GM06990 (cell line): ENCODE results near the gene RPL21.

Experiments
- DNase-seq: peaks from one replicate; pipeline ENCODE4 v3.0.0-alpha.2; 2011; ENCODE audit not compliant: insufficient read length; ENCODE audit errors: extremely low read depth
- H3K27me3 ChIP-seq: replicated peaks from 2 replicates; pipeline ENCODE4 v1.6.0; 2011; ENCODE audit warnings: low read length; ENCODE audit not compliant: control insufficient read depth, insufficient read depth
- H3K36me3 ChIP-seq: 2 replicates; pipeline ENCODE4 v1.5.1; 2011; ENCODE audit warnings: low read length; ENCODE audit not compliant: control insufficient read depth, insufficient read depth
- H3K4me3 ChIP-seq: replicated peaks from 2 replicates; pipeline ENCODE4 v1.5.1; 2011; ENCODE audit warnings: low read depth, mild to moderate bottlenecking, control low read depth, low read length
- CTCF ChIP-seq: IDR thresholded peaks from 2 replicates; pipeline ENCODE4 v1.5.1; 2011; ENCODE audit warnings: low read length, control low read depth, mild to moderate bottlenecking, inconsistent platforms; ENCODE audit not compliant: insufficient read depth, poor library complexity, severe bottlenecking

The RPL21 gene

GRCh38 chr13:27300941-27301586 lies 49.7 kb downstream of the RPL21 start:
- no peak for TF ChIP-seq CTCF
- no peaks in the 10 kb centered on the region for H3K36me3 ChIP-seq
- H3K27me3 ChIP-seq, result no peaks in the 10 kb centered on the region; the same call in 1 of the 2 replicates
- DNase-seq, result no peak
- H3K4me3 ChIP-seq, result no peak overlapping the region

- no peak overlapping the region for H3K4me3 ChIP-seq
These were observed 51.4 kb downstream of the RPL21 start for GRCh38 chr13:27302643-27303262.

GRCh38 chr13:27304099-27304498 lies 52.7 kb downstream of the RPL21 start:
- H3K36me3 ChIP-seq, result no peaks in the 10 kb centered on the region
- no peak overlapping the region for H3K4me3 ChIP-seq
- H3K27me3 ChIP-seq, result no peaks in the 10 kb centered on the region; the same call in 1 of the 2 replicates
- DNase-seq, result no peak
- TF ChIP-seq CTCF, result no peak

More at GRCh38 chr13:27302643-27303262, 51.4 kb downstream of the RPL21 start:
- no peak for TF ChIP-seq CTCF
- no peak for DNase-seq
- Histone ChIP-seq H3K36me3 (no peaks in the 10 kb centered on the region), H3K27me3 (no peaks in the 10 kb centered on the region; the same call in 1 of the 2 replicates)

GRCh38 chr13:27304611-27305010 lies 53.3 kb downstream of the RPL21 start:
- DNase-seq, result no peak

More at GRCh38 chr13:27304611-27305010, 53.3 kb downstream of the RPL21 start:
- Histone ChIP-seq H3K36me3 (no peaks in the 10 kb centered on the region), H3K27me3 (no peaks in the 10 kb centered on the region; the same call in 1 of the 2 replicates), H3K4me3 (no peak overlapping the region)
- TF ChIP-seq CTCF, result no peak
